Activated CD4-positive, alpha-beta T cell treated with anti-CD3 and anti-CD28 coated beads, Interleukin-10, Interleukin-2, amounts not matched to agents 100 ng/mL and 50 ng/mL, durations not matched to agents 16 hours and 8 hours (primary cell): ENCODE measurements around the gene C1orf87.
A peak's percentile ranks its signal among the peaks of the same experiment; 100 is the strongest.
"Not testable (repeated sequence)": the region's sequence is repeated elsewhere in the genome, so short reads cannot be mapped to it uniquely, and the experiment has no call there.

Experiments used
- DNase-seq: peaks from one replicate; pipeline ENCODE4 v3.0.0-alpha.2; 2020

Gene C1orf87

DNA sequence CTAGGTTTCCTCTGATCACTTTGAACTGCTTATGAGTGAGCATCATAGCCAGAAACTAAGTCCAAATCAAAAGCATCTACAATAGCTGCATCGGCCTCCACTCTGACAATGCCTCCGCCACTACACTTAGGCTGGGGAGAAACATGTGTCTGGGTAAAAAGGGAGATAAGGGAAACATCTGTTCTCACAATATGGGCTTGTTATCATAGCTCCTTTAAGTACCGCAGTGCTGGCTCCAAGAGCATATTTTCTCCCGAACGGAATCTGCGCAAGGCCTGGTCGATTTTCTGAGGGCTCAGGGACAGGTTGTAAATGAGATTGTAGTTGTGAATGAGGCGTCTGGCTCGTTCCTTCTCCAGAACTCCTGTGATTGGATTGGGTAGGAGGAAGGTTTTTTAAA, 83.1 kb downstream of the C1orf87 start:
- no peak for DNase-seq

DNA sequence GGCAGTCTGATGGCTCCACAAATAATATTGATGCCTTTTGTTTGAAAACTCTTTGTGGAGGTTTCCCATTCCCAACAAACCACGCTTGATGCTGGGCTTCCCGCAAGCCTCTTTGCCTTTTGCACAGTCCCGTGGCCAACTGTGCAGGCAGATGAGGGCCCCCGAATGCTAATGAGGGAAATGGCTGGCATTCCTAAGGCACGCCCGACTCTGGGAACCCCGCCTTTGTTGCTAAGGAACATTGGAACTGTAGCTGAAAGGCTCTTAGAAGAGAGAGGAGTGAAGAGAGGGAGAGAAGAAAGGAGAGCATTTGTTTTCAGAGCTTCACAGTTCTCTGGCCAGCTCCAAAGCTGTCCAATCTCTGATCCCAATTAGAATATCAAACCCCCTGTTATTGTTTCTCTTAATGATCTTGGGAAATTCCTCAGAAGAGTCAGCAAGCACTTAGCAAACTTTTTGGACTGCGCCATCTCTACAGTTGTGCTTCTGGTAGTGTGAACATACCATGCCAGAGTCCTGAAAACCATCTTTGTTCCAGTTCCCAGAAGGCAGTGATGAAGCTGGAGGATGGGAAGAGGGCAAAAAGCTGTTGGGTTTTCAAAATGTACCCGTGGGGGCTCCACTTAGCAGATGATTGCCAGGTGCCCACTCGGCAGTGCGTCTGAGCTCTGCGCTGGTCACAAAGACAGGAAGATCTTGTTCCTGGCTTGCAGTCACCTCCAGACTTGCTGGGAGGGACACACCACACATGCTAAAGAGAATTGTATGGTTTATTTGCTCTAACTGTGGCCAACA, 86.9 kb downstream of the C1orf87 start:
- DNase-seq, result no peak

DNA sequence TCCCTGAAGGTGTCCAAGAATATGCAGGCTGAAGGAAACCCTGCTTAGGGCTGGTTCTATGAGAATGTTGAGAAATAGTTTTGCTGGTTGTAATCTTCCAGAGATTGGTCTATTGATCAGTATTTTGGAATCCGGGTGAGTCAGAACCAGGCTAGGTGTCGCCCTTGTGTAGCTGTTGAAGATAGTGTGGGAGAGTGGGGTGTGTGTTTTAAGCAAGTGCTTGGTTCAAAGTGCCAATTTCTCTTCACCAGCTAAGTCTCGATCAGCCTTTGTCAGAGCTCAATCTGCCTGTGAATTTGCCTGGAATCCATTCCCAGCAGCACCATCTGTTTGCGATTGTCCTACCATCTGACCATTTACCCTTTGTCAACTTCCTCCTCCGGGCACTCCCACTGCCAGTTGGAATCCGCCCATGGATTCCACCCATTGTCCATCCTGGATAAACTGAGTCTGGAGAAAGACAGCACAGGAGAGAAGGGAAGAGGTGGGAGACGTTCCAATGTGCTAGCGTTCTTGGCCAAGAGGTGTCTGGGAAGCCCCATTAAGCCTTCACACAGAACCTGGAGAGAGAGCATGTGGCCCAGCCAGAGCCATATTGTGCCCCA, 87.6 kb downstream of the C1orf87 start:
- no peak for DNase-seq

DNA sequence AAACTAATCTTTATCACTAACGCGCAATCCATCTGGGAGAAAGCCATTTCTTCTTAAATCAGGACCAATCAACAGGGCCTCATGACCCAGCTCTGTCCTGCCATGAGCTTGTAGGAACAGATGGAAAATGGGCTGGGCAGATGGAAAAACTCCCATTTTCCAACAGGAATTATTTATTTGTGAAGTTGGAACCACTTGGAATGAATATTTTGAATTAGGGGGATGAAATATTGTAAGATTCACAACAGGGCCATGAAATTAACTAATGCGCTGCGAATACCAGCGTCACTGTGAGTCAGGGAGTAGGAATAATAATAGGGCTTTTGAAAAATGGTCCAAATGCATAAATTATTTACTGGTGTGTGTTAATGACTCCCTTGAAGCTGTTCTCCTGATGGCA, 93.9 kb downstream of the C1orf87 start:
- DNase-seq, result no peak

DNA sequence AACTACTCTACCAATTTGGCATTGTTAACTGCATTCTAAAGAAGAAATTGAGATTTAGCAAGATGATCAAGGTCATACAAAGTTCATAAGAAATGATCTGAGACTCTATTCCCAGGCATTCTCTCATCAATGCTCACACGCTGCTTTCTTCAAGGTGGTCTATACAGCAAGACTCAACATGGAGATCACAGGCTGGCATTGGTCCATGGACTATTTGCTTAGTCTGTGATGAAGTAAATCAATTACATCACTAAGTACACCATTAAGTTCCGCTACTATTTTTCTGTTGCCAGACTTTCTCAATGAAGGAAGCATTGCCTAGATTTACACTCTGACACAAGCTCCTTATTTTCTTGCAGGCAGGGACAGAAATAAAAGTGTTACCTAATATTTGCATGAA, 95.1 kb downstream of the C1orf87 start:
- DNase-seq, result no peak

DNA sequence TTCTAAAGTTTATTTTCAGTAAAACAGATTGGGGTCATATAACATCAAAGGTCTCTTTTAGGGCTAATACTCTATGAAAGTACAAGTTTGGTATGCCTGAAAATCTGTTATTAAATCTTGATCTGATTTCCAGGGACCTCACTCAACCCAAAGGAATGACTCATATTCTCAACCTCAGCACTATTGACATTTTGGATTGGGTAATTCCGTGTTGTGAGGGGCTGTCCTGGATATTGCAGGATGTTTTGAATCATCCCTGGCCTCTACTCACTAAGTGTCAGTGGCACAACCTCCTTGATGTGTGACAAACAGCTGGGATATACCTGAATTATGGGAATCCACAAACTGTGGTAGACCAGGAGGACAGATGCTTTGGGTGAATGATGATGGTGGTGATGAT, 95.5 kb downstream of the C1orf87 start:
- no peak for DNase-seq

DNA sequence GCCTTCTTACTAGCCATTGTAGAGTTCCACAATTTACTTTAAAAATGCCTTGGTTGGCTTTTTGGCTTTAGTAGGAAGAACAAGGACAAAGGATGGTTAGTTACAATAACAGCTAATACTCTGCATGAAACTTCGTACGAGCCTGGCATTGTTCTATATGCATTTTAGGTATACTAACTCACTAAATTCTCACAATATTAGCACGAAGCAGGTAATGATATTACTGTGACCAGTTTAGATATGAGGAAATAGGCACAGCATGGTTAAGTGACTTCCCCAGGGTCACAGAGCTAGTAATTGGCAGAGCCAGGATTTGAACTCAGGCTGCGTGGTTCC, 96.5 kb downstream of the C1orf87 start:
- DNase-seq, result no peak

DNA sequence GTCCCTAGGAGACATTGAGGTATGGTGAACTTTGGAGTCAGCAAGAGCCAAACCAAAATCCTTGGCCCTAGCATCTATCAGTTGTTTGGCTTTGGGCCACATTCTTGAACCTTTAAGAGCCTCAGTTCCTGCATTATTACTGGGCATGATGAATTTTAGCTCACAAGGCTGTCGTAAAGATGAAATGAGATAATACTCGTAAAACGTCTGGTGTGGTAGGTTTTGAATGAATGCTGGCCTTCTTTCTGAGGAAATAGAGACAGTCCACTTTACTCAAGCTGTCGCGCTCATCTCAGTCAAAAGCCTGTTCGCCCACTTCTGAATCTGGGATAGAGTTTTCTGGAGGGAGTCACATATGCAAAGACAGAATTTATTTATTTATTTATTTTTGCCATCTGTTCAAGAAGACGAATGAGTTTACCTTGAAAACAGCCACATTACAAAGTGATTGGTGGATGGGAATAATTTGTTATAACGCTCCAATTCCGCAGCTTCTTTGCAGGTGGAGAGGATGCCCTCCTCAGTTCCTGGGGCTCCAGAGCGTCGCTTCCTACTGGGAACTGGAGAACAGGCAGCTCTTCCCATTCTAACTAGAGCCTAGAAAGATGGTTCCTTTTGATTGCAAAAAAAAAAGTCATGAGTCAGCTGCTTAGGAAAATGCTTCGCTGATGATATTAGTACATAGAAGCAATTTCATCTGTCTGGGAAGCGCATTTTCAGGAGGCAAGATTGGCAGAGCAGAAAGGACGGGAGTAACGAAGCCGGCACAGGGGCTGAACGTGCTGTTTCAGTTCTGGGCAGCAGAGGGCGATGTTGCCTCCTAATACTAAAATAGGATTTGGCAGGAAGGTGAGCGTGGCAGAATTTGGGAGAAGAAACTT, 97.1 kb downstream of the C1orf87 start:
- peak; percentile 37 for DNase-seq

DNA sequence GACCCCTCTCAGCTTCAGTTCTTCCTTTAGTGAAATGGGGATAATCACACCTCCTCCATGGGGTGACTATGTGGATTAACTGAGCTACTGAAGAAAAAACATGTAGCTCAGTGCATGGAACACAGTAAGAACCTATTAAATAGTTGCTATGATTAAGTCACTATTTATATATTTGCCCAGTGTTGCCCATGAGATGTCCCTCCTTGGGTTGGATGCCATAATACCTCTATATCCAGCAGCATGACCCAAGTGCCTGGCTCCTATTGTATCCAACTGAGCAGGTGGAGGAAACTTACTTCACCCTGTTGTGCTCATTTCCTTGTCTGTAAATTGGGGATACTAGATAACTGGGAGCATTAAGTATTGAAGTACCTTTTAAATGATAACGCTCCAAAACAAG, 99.9 kb downstream of the C1orf87 start:
- no peak for DNase-seq

DNA sequence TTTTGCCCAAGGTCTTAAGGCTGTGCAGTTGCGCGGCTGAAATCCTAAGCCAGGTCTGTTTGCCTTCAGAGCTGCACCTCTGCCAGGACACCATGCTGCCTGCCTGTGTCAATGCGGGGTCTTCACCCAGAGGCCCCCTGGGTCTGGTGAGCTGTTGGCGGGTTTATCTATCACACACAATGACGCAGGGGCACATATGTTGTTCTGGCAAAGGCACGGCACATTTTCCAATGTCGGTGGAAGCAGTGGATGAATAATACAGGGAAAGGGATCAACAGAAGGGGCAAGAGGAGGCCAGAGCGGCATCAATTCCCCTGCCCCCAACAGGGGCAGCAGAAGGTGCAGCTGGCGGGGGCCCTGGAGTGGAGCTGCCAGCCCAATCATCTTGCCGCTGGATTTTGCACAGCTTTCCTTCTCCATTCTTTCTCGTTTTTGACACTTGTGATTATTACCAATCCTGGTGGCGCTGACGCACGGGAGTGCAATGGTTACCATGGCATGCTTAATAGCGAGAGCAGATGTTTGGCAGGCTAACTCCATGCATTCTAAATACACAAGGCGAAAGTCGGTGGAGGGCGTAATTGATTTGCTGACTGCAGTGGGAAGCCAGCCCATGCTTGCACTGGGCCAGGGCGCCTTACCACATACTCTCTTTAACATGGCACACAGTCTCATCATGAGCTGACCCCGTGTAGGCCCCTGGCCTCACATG, 101.2 kb downstream of the C1orf87 start:
- no peak for DNase-seq

DNA sequence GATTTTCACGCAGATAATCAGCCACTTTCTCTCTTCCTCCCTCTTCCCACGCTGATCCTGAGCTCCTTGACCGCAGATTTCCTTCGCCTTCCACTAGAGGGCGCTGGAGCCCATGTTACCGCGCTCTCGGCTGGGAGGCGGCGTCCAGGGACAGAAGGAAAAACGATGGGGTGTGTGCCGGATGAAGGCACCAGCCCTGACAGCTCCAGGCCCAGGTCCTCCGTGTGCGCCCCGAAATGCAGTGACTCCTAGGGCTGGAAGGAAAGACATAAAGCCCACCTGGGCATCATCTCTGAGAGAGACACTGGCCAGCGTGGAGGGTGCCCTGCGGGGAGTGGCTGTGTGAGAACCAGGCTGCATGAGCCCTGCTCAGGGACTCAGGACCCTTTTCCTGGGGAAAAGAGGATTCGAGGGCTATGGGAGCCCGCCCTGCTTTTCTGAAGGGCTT, 102.1 kb downstream of the C1orf87 start:
- peak; percentile 57 for DNase-seq

DNA sequence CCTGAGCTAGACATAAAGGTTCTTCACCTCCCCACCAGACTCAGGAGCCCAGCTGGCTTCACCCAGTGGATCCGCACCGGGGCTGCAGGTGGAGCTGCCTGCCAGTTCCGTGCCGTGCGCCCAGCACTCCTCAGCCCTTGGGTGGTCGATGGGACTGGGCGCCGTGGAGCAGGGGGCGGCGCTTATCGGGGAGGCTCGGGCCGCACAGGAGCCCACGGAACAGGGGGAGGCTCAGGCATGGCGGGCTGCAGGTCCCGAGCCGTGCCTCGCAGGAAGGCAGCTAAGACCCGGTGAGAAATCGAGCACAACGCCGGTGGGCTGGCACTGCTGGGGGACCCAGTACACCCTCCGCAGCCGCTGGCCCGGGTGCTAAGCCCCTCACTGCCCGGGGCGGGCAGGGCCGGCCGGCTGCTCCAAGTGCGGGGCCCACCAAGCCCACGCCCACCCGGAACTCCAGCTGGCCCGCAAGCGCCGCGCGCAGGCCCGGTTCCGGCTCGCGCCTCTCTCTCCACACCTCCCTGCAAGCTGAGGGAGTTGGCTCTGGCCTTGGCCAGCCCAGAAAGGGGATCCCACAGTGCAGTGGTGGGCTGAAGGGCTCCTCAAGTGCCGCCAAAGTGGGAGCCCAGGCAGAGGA, 103.9 kb downstream of the C1orf87 start:
- DNase-seq, result not testable (repeated sequence)

DNA sequence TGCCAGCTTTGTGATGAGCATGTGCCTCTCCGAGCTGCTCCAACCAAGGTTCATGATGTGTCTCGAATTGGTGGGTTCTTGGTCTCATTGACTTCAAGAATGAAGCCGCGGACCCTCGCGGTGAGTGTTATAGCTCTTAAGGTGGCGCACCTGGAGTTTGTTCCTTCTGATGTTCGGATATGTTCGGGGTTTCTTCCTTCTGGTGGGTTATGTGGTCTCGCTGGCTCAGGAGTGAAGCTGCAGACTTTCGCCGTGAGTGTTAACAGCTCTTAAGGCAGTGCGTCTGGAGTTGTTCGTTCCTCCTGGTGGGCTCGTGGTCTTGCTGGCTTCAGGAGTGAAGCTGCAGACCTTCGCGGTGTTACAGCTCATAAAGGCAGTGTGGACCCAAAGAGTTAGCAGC, 104.8 kb downstream of the C1orf87 start:
- not testable (repeated sequence) for DNase-seq

DNA sequence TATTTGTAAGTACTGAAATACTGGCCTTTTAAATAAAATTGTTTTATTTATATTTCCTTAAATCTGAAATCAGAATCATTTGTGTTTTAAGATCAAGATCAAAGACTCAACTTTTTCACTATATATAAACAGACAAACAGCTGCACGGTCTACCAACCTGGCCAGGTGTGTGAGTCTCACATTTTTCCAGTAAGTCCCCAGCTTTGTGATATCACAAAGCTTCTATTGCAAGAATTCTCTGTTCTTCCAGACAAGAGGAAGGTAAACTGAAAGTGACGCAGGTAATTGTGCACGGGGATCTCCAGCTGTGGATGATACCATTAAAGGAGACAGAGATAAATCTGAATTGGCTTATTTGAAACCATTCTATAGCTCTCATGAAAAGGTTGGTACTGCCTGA, 105.8 kb downstream of the C1orf87 start:
- DNase-seq, result no peak

DNA sequence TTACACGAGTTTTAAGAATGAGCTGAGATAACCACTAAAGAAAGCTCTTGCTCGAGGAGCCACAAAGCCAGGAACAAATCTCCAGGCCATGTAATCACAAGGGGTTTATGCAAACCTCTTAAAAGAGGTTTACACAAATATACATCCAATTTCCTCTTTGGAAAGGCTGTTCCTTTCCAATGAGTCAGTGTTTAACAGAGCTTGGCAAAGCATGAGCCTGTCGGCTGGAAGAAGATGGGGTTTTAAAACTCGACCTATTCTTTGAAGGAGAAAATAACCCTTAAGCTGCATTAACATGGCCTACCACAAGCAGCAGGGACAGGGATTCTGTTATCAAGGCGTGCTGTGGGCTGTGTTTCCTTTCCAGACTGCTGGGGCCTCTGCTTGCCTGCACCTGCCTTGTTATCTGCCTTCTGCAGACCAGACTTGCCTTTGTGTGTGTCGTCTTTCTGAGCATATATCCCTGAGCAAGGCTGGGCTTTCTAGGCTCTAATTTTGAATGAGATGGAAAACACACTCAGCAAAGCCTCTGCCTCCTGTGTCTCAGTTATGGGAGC, 106.4 kb downstream of the C1orf87 start:
- no peak for DNase-seq

DNA sequence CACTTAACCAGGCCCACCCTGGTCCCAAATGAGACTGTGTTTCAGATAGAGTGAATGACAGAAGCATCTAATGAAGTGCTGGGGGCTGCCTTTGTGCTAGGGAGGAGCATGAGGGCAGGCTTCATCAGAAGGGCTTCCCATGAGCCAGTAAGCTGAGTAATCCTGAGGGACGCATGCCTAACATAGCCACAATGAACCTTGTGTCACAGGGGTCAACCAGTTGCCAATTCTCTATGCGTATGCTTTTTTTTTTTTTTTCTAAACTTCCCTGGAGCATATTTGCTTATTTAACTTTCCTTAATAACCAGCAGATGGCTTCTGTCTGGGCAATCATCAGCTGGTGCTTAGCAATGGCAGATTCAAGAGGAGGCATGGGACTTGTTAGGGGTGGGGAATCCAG, 121.5 kb downstream of the C1orf87 start:
- DNase-seq, result no peak

DNA sequence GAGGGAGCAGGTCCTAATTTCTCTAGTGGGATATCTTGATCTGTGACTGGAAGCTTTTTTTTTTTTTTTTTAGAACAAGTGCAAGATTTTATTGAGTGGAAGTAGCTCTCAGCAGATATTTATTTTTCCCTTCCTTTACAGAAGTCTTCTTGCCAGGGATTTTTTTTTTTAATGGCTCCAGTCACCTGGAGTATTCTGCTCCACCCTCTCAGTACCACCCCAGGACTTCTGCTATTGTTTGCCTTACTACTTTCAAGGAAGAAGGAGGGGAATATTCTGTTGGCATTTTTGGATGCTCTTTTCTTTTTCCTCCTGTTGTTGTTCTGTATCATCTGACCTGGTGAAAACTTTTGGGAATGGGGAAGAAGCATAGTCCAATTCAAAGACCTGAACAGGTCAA, 123.9 kb downstream of the C1orf87 start:
- no peak for DNase-seq

DNA sequence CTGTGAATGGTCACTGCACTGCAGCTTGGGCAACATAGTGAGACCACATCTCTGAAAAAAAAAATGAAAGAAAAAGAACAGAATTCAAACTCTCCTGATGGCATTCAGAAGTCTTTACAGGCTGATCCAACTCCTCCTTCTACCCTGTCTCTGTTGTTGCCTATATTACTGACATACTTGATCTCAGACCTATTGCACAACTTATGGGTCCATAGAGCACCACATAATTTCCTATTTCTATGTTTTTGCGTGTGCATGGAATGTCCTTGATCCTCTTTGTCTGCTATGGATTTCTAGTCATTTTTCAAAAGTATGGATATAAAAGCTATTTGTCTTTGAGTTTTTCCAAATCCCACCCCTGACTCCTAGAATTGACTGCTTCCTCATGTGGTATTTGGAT, 124.6 kb downstream of the C1orf87 start:
- no peak for DNase-seq

DNA sequence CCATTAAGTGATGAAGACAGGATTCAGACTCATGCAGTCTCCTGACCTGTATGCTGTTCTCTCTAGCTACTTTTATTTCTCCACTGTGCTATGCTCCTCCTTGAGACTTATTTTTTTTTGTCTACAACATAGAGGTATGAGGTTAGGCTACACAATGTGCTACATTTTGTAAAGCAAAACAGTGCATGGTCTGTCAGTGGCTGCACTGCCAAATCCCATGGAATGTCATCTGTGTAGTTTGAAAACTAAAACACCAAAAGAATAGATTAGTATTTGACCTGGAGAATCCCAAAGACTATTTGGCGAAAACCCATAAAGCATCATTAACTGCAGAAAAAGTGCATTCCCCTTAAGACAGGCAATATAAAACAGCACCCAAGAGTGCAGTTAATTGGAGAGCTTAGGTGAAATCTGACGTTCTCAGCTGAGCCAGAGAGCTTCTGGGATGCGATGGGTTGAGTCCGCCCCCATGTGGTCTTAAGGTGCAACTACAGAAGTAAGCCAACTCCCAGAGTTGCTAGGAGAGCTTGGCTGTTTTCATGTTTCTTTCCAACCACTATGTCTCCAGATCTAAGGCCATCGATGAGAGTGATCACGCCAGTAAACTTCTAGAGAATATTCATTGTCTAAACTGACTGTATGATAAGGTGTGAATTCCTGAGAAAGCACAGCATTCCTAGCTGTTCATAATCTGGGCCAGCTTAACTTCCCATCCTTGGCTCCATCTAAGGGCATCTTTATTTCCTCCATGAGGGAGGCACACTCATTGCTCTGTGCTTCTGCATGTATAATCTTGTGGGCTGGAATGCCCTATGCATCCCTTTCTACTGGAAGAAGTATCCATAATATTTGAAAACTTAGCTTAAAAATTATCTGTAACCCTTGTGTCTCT, 126.3 kb downstream of the C1orf87 start:
- DNase-seq, result peak; percentile 62

DNA sequence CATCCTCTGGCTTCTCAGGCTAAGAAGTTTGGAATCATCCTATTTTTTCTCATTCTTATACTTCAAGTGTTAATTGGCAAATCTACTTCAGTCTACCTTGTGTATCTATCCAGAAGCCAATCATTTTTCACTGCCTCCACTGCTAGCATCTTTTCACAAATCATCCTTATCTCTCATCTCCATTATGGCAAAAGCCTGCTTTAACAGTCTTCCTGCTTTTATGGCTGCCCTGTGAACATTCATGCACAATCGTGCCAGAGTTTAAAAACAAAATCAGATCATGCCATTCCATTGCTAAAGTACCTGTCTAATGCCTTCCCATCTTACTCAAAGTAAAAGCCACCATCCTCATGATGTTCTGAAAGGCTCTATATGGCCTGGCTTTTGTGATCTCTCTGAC, 127.8 kb downstream of the C1orf87 start:
- no peak for DNase-seq
